Stimulated activated CD8-positive, alpha-beta memory T cell treated with anti-CD3 and anti-CD28 coated beads, Interleukin-4, amount 100 ng/mL, for 24 hours (primary cell): ENCODE measurements around the gene ETS1.

Experiments used
- DNase-seq: peaks from one replicate; pipeline ENCODE4 v3.0.0-alpha.2; 2020; ENCODE audit warnings: low read depth

Gene ETS1

GRCh38 chr11:128500493-128500892 is 86.9 kb downstream of the ETS1 start:
- DNase-seq = no peak

- DNase-seq = no peak
Observed at GRCh38 chr11:128499613-128500253, 87.6 kb downstream of the ETS1 start.

- DNase-seq = no peak
Observed at GRCh38 chr11:128498721-128499245, 88.6 kb downstream of the ETS1 start.

- DNase-seq = no peak
Observed at GRCh38 chr11:128497776-128498095, 89.6 kb downstream of the ETS1 start.

- no peak for DNase-seq
Observed at GRCh38 chr11:128497061-128497775, 90.1 kb downstream of the ETS1 start.

DNA sequence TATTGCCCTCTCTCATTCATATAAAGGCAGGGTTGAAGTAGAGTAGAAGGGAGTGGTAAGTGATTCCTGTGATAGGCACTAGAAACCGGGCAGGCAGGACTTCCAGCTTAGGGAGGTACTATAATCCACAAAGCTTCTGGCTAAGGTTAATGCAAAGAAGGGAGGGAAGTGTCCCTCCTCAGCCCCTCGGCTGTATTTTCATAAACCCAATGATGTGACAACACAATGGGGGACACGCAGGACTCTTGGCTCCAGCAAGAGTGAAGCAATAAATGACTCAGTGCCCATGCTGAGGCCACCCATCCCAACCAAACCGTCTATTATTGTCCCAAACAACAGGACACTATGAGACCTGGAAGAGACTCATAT is 90.7 kb downstream of the ETS1 start:
- no peak for DNase-seq

DNA sequence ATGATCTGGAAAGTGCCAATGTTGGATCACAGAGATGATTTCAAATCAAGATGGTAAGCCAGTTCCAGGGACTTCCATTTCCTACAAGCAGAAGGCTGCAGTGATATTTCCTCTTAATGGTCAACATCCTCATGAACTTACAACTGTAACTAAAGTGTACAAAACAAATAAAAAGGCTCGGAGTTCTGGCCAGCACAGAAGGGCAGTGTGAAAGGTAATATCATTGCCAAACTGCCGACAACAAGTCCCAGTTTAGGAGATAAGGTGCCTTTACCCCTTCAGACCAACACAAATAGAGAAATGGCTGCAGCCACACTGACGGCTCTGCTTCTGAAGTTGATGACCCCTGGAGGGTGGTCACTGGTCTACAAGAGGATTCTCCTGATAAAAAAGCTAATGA is 91.1 kb downstream of the ETS1 start:
- DNase-seq = no peak

DNA sequence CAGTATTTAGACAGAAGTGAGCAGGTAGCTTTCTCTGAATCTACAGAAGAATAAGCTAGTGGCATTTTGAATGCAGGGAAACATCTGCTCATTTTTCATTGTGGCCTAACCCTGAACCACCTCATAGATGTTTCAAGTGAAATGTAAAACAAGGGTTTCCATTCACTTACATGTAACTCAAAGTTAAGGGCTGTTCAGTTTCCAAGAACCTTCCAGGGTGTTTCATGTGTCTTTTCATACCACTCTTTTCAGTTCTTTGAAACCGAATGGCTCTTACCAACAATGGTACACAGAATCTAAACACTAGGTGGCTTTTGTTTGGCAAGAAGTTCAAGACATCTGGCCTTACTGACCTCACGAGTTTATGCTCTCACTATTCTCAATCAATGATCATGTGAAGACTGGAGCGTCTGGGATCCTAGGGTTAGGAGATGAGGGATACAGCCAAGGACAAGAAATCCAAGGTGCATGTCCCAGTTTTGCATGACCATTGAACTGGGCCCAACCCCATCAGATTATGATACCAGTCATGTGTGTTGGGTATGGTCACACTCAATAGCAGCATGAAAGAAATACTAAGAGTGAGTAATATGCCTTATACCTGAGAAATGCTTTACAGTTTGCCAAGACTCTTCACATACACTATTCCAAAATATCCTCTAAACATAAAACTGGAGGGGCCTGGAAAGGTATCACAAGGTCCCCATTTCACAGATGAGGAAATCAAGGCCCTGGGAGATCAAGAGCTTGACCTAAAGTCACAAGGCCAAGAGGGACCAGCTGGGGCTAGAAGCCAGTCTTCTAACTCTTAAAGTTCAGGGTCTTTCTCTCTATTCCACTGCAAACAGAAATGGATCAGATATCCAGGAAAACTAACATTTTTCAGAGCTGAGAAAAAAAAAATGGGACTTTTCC is 92.7 kb downstream of the ETS1 start:
- no peak for DNase-seq

DNA sequence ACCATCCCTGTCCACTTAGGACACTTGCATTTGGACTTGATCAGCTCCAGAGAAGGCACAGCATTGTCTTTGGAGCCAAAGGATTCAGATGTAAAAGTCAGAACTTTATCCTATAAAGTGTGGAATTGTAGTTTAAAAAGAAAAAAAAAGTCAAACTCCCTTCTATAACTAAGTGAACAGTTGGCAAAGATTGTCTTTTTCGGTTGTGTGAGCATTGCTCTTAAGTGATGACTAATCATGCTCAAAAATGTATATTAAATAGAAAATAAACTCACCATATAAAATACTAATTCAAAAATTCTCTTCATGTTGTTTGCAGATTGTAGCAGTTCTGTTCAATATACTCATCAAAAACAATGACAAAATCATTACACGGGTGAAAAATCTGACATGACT is 93.8 kb downstream of the ETS1 start:
- no peak for DNase-seq

- DNase-seq = no peak
Observed at GRCh38 chr11:128492903-128493569, 94.3 kb downstream of the ETS1 start.

DNA sequence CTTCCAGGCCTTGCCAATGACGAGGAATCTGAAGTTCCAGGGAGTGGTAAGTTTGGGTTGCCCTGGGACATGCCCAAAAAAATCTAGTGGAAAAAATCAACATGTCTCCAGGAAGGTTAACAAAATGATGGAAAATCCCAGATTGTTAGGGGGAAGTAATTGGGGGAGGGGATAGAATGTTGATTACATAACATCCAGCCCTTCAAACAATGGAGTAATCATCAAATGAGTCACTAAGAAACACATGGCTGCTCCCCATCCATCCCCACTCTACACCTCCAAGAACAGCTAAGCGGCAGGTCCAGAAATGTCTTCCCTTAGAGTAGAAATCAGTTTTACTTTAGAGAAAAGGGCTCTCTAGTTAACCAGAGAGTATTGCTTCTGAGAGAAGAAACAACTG is 94.9 kb downstream of the ETS1 start:
- no peak for DNase-seq

- no peak for DNase-seq
Observed at GRCh38 chr11:128491195-128491936, 96.0 kb downstream of the ETS1 start.

GRCh38 chr11:128490092-128490491 is 97.3 kb downstream of the ETS1 start:
- DNase-seq = no peak

DNA sequence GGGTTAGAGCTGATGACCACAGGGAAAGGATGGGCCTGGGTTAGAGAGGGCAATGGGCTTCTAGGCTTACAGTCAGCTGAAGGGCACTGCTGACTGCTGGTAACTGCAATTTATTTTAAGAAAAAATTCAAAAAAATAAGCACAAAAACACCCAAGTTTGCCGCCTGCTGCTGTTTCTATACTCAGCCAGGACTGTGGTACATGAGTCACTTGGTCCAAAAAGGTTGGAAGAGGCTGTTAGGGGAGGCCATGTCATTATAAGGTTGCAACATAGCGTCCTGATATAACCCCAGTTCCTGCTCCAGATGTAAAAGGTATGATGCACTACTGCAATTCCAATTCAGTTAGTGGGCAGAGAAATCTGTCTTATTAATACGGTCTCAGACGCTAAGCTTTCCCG is 98.9 kb downstream of the ETS1 start:
- no peak for DNase-seq

DNA sequence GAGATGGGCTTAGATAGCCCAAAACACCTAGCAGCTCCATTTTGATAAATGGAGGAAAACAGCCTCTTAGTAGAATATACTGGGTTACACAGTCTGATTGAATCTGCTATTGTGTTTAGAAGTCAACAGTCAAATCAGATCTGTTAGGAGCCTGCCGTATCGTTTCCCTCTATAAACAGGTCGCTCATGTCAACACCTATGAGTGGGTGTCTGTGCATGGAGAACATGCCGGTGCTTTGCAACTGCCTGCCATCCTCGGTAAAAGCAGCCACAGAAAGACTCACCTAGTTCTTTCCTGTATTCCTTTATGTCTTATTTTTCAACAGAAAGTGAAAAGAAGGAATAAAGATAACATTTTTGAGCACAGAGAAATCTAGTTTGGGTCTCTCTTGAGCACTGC is 99.4 kb downstream of the ETS1 start:
- no peak for DNase-seq

DNA sequence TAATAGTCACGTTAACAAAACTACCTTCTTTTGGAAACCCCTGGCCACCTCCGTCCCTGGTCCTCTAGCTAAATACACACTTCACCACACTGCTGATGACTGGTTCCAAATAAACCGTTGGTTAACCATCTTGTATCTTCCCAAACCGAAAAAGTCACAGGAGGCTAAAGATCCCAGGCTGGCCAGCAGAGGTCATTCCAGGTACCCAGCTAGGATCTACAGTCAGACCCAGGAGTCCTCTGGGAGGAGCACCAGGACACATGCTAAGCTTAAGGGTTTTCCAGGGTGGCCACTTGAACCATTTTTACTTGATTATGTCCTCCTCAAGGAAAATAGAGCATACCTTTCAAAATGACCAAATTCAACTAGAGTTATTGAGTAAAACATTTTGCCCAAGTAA is 103.2 kb downstream of the ETS1 start:
- DNase-seq = no peak

- no peak for DNase-seq
Observed at GRCh38 chr11:128483211-128483788, 104.1 kb downstream of the ETS1 start.

DNA sequence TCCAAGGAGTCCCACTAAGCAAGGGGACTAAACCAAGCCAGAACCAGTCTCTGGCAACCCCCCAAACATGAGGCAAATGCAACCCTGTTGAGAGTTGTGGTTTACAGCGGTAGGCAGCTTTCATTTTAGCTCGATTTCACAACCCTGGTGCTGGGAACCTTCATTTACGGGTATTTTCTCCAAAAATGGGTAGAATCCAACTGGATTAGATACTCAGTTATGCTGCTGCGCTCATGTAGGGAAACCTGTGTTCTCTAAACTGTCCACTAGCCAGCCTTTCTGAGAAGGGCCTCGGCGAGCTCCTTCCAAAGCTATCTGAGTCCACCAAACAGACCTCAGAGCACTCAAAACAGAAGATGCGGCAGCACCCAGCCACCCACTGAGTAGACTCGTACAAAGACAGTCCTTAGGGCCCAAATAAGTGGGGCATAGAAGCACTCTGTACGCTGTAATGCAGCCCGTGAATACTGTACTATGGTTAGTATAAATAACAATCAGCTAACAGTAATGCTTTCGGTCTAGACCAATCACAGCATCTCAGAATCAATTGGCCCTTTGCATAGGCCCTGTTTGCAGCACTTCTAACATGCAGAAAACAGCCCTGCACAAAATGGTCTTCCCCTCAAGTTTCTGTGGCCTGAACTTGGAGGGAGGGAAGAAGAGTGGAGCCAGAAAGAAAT is 104.7 kb downstream of the ETS1 start:
- no peak for DNase-seq

- DNase-seq = no peak
Observed at GRCh38 chr11:128482092-128482491, 105.3 kb downstream of the ETS1 start.

DNA sequence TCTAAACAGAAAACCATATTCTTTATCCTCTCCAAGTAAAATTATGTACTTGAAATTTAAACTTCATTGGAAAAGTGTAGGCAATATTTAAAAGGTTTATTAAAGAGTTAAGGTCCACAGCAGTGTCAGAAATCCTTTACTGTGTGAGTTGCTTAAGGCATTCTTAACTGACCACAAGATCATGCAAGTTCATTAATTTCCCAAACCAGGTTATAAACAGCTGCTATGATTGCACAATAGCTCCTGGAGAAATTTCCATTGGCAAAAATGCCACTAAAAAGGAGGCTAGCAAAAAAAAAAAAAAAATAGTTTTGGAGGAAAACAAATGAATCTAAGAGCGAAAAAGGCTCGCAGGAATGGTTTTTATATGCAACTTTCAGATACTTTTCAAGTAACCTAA is 106.2 kb downstream of the ETS1 start:
- no peak for DNase-seq

- DNase-seq = no peak
Observed at GRCh38 chr11:128480665-128481064, 106.7 kb downstream of the ETS1 start.
